Uterus (tissue), 2 donors: Measurements from ENCODE around the gene AXIN1.

Source experiments
- POLR2A ChIP-seq, 2 donors: fragments of 450-650 bp; IDR thresholded peaks; one replicate each; pipeline ENCODE4 v1.6.1; 2016; ENCODE audit warnings: antibody characterized with exemption in 2 of 2, mild to moderate bottlenecking in 1 of 2, moderate library complexity in 1 of 2
- TF ChIP-seq, protein P1 (sequence below), 4 experiments: fragments of 200-600 bp in 2 of 4; fragments of 450-650 bp in 2 of 4; sonication (generic) in 2 of 4; IDR thresholded peaks; one replicate each; pipeline ENCODE4 v1.5.1; 2016 to 2019; ENCODE audit warnings: antibody characterized with exemption in 4 of 4, mild to moderate bottlenecking in 2 of 4, moderate library complexity in 1 of 4

DNA sequence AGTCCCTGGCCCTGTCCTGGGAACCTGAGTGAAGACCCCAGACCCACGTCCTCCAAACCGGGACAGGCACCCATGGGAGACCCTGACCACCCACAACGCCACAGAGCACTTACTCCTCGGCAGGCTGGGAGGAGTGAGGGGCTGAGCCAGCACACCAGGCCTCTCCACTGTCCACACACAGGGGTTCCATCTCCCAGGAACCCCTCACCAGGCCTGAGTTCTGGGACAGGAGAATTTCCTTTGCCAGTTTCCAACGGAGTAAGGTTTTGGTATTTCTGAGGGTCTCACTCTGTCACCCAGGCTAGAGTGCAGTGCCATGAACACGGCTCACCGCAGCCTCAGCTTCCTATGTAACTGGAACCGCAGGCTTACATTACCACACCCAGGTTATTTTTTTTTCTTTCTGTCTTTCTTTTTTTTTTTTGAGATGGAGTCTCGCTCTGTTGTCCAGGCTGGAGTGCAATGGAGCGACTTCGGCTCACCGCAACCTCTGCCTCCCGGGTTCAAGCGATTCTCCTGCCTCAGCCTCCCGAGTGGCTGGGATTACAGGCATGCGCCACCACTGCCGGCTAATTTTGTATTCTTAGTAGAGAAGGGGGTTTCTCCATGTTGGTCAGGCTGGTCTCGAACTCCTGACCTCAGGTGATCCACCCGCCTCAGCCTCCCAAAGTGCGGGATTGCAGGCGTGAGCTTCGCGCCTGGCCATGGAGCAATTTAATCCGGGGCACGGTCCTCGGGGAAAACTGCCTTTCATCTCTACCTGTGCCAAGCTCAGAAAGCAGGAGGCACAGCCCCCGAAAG, 27.6 kb upstream of the AXIN1 start:
- TF ChIP-seq, protein P1, sequence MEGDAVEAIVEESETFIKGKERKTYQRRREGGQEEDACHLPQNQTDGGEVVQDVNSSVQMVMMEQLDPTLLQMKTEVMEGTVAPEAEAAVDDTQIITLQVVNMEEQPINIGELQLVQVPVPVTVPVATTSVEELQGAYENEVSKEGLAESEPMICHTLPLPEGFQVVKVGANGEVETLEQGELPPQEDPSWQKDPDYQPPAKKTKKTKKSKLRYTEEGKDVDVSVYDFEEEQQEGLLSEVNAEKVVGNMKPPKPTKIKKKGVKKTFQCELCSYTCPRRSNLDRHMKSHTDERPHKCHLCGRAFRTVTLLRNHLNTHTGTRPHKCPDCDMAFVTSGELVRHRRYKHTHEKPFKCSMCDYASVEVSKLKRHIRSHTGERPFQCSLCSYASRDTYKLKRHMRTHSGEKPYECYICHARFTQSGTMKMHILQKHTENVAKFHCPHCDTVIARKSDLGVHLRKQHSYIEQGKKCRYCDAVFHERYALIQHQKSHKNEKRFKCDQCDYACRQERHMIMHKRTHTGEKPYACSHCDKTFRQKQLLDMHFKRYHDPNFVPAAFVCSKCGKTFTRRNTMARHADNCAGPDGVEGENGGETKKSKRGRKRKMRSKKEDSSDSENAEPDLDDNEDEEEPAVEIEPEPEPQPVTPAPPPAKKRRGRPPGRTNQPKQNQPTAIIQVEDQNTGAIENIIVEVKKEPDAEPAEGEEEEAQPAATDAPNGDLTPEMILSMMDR (IDR thresholded peaks at IDR 0.05): no peak
- TF ChIP-seq POLR2A (IDR thresholded peaks at IDR 0.05): no peak
